GM12865 (cell line): ENCODE data around the gene GNPDA2.
"Not testable (repeated sequence)": the region's sequence is repeated elsewhere in the genome, so short reads cannot be mapped to it uniquely, and the experiment has no call there.

Experiments used
- DNase-seq: peaks from one replicate; pipeline ENCODE4 v3.0.0; 2010; ENCODE audit warnings: low read depth
- H3K4me3 ChIP-seq: 2 replicates; pipeline ENCODE4 v1.5.1; 2011; ENCODE audit warnings: mild to moderate bottlenecking, low read depth, low read length, control low read depth
- CTCF ChIP-seq: IDR thresholded peaks from 2 replicates; pipeline ENCODE4 v1.5.1; 2011; ENCODE audit warnings: low read length, control low read depth, low read depth, inconsistent platforms; ENCODE audit not compliant: insufficient read depth; ENCODE audit errors: missing control alignments

The GNPDA2 gene

GRCh38 chr4:44760142-44760898, 34.0 kb upstream of the GNPDA2 start:
- peak; percentile 36 for DNase-seq
- peak; percentile 41 for TF ChIP-seq CTCF
- H3K4me3 ChIP-seq: no peak overlapping the region

- no peak for TF ChIP-seq CTCF
- DNase-seq: no peak
- H3K4me3 ChIP-seq: no peak overlapping the region
These were observed 30.2 kb upstream of the GNPDA2 start for GRCh38 chr4:44756559-44756958.

- no peak for TF ChIP-seq CTCF
- H3K4me3 ChIP-seq: no peak overlapping the region
- DNase-seq: no peak
These were observed 13.8 kb upstream of the GNPDA2 start for GRCh38 chr4:44740201-44740600.

GRCh38 chr4:44738615-44739014, 12.3 kb upstream of the GNPDA2 start:
- DNase-seq: peak; percentile 21
- peak; percentile 52 for TF ChIP-seq CTCF
- H3K4me3 ChIP-seq: no peak overlapping the region

GRCh38 chr4:44736900-44737299, 10.5 kb upstream of the GNPDA2 start:
- H3K4me3 ChIP-seq: no peak overlapping the region
- no peak for TF ChIP-seq CTCF
- DNase-seq: no peak

- H3K4me3 ChIP-seq, DNase-seq: not testable (repeated sequence)
These were observed 2.3 kb upstream of the GNPDA2 start for GRCh38 chr4:44728694-44729093.

- TF ChIP-seq CTCF: no peak
- H3K4me3 ChIP-seq: no peak overlapping the region
- DNase-seq: no peak
These were observed 1.1 kb upstream of the GNPDA2 start for GRCh38 chr4:44727471-44727870.

- DNase-seq: peak; percentile 41
- H3K4me3 ChIP-seq: peak overlapping the region; percentile 93
- TF ChIP-seq CTCF: no peak
These were observed 674 bp downstream of the GNPDA2 start for GRCh38 chr4:44725726-44726037.
